ENCODE data around the gene EP300. TPM values are rescaled to one million over a fixed set of nuclear protein-coding genes. Genes with fewer than 3 reads are reported as not detected.
A peak's percentile ranks its signal among the peaks of the same experiment; 100 is the strongest.
"Not testable (repeated sequence)": the region's sequence is repeated elsewhere in the genome, so short reads cannot be mapped to it uniquely, and the experiment has no call there.

Gene EP300
- total RNA-seq (100 to 1,000 TPM; 221 to 242 TPM), polyA plus RNA-seq (ENCODE audit: insufficient read depth, low read depth, low replicate concordance) (59.2 TPM)
- long read RNA-seq, donor 1, partial matches to known transcripts, result 35 of 41 reads
- long read RNA-seq, donor 1, other reads (novel, unspliced or antisense), result 0 of 41 reads
- long read RNA-seq, donor 2, partial matches to known transcripts, result 0 of 4 reads
- long read RNA-seq, donor 2, other reads (novel, unspliced or antisense), result 0 of 4 reads

- intact Hi-C loops (cut with DNase I; ENCODE audit: low total_unique reads), result loop anchor here (2.0 to 5.0 kb wide), 2 partner anchors 70 to 141 kb away; partner anchors contain the start of gene RBX1
- H3K27me3 ChIP-seq, result no peaks in the 10 kb centered on the region
- peak within 1 kb of the TSS; percentile 100 for H3K27ac ChIP-seq
- H3K36me3 ChIP-seq (ENCODE audit: low read depth, missing control alignments), result no peaks in the 10 kb centered on the region
- peak within 1 kb of the TSS; percentile 88 to 97 for H3K4me3 ChIP-seq
- H3K9me3 ChIP-seq, result no peaks in the 10 kb centered on the region
- WGBS, 2 donors, result 0% methylated on average over 12 to 86 of the region's 112 CpGs
- TF ChIP-seq POLR2A (IDR thresholded peaks at IDR 0.05) (no peak), CTCF (IDR thresholded peaks at IDR 0.05) (peak in 2 of 3 experiments; percentile 18 to 29)
- H3K4me1 ChIP-seq, result peaks cover 23% of the 10 kb centered on the region
- DNase-seq, result peak; percentile 92
Observed at GRCh38 chr22:41092023-41092817, at the start of gene EP300. EP300 (plus strand) TSS chr22:41092592; CDS start chr22:41093005, 413 bp downstream.

GRCh38 chr22:41043722-41044121 lies 48.7 kb upstream of the EP300 start:
- no peaks in the 10 kb centered on the region for H3K27me3 ChIP-seq
- intact Hi-C loops (cut with DNase I; ENCODE audit: low total_unique reads), result no loop called here
- H3K9me3 ChIP-seq, result no peaks in the 10 kb centered on the region
- no peaks in the 10 kb centered on the region for H3K4me1 ChIP-seq
- no peak for DNase-seq
- TF ChIP-seq POLR2A (IDR thresholded peaks at IDR 0.05) (no peak), CTCF (IDR thresholded peaks at IDR 0.05) (no peak)
- H3K27ac ChIP-seq, result no peak overlapping the region
- H3K4me3 ChIP-seq, result no peak overlapping the region
- H3K36me3 ChIP-seq (ENCODE audit: low read depth, missing control alignments), result no peaks in the 10 kb centered on the region
- WGBS, 2 donors, result 86% methylated on average over 6 of the region's 6 CpGs

- H3K9me3 ChIP-seq; intact Hi-C loops (cut with DNase I; ENCODE audit: low total_unique reads); DNase-seq; H3K4me1 ChIP-seq; H3K27ac ChIP-seq; H3K4me3 ChIP-seq; H3K36me3 ChIP-seq (ENCODE audit: low read depth, missing control alignments); H3K27me3 ChIP-seq: not testable (repeated sequence)
- WGBS, 2 donors, result 92% methylated on average over 12 of the region's 12 CpGs
Observed at GRCh38 chr22:41045575-41045974, 46.8 kb upstream of the EP300 start.

GRCh38 chr22:41047801-41048211 lies 44.6 kb upstream of the EP300 start:
- intact Hi-C loops (cut with DNase I; ENCODE audit: low total_unique reads), result no loop called here
- Histone ChIP-seq H3K4me3 (no peak overlapping the region), H3K9me3 (no peaks in the 10 kb centered on the region), H3K4me1 (peaks cover 7% of the 10 kb centered on the region), H3K36me3 (ENCODE audit: low read depth, missing control alignments) (no peaks in the 10 kb centered on the region), H3K27ac (no peak overlapping the region), H3K27me3 (no peaks in the 10 kb centered on the region)
- TF ChIP-seq POLR2A (IDR thresholded peaks at IDR 0.05), result no peak
- TF ChIP-seq CTCF (IDR thresholded peaks at IDR 0.05), result no peak
- 77% methylated on average over 3 of the region's 3 CpGs for WGBS, 2 donors
- no peak for DNase-seq

- DNase-seq; intact Hi-C loops (cut with DNase I; ENCODE audit: low total_unique reads); H3K9me3 ChIP-seq; H3K36me3 ChIP-seq (ENCODE audit: low read depth, missing control alignments); H3K4me1 ChIP-seq; H3K27me3 ChIP-seq: not testable (repeated sequence)
- Histone ChIP-seq H3K4me3 (peak overlapping the region in 1 of 2 donors; percentile 11), H3K27ac (peak overlapping the region in 1 of 2 donors; percentile 72)
- 74 to 78% methylated on average over 12 of the region's 12 CpGs for WGBS, 2 donors
Observed at GRCh38 chr22:41048345-41048744, 44.0 kb upstream of the EP300 start.

All from testis (tissue), 5 donors.